Ovary (tissue), 3 donors: Measurements from ENCODE around the gene PPP1R9A.

Source experiments
- CTCF ChIP-seq, 3 donors: fragments of 450-650 bp in 2 of 3; fragments of 200-600 bp in 1 of 3; IDR thresholded peaks; one replicate each; pipeline versions ENCODE4 v1.5.1 to v1.8.0; 2016 to 2022; ENCODE audit warnings: antibody characterized with exemption in 3 of 3, mild to moderate bottlenecking in 1 of 3
- EP300 ChIP-seq: sonication (generic); formaldehyde crosslinking; IDR thresholded peaks from one replicate; pipeline ENCODE4 v1.6.1; 2017; ENCODE audit warnings: antibody characterized with exemption
- donor health status: DM: no; HTN: no; CAD: no.

GRCh38 chr7:95220328-95220727 lies 312.9 kb downstream of the PPP1R9A start:
- TF ChIP-seq CTCF (IDR thresholded peaks at IDR 0.05) (no peak), EP300 (no peak)
